Hepatocyte (in vitro differentiated cells): ENCODE data around the gene EPHA1. TPM values are rescaled to one million over a fixed set of nuclear protein-coding genes. Genes with fewer than 3 reads are reported as not detected.

Source experiments
- DNase-seq: peaks from one replicate; pipeline ENCODE4 v3.0.0-alpha.2; 2016; ENCODE audit warnings: low spot score
- H2AFZ ChIP-seq: fragments of 200-600 bp; sonication (generic); 2 replicates; pipeline ENCODE4 v1.6.0; 2016; ENCODE audit warnings: antibody characterized with exemption, mild to moderate bottlenecking
- H3K27ac ChIP-seq: fragments of 200-600 bp; sonication (generic); 2 replicates; pipeline ENCODE4 v1.5.1; 2016; ENCODE audit warnings: mild to moderate bottlenecking
- H3K27me3 ChIP-seq: fragments of 200-600 bp; sonication (generic); 2 replicates; pipeline ENCODE4 v1.6.1; 2016
- H3K36me3 ChIP-seq: fragments of 200-600 bp; sonication (generic); replicated peaks from 2 replicates; pipeline ENCODE4 v1.5.1; 2016; ENCODE audit warnings: low read depth; ENCODE audit not compliant: insufficient read depth
- H3K4me1 ChIP-seq: fragments of 200-600 bp; sonication (generic); 2 replicates; pipeline ENCODE4 v1.5.1; 2016; ENCODE audit warnings: mild to moderate bottlenecking, moderate library complexity; ENCODE audit not compliant: insufficient read depth
- H3K4me2 ChIP-seq: fragments of 200-600 bp; sonication (generic); 2 replicates; pipeline ENCODE4 v1.6.0; 2016
- H3K4me3 ChIP-seq: fragments of 200-600 bp; sonication (generic); 2 replicates; pipeline ENCODE4 v1.5.1; 2016; ENCODE audit warnings: mild to moderate bottlenecking
- H3K79me2 ChIP-seq: fragments of 200-600 bp; sonication (generic); 2 replicates; pipeline ENCODE4 v1.6.0; 2017; ENCODE audit warnings: mild to moderate bottlenecking
- H3K9me2 ChIP-seq: fragments of 200-600 bp; sonication (generic); replicated peaks from 2 replicates; pipeline ENCODE4 v1.6.0; 2017; ENCODE audit warnings: mild to moderate bottlenecking; ENCODE audit not compliant: insufficient read depth
- H3K9me3 ChIP-seq: fragments of 200-600 bp; sonication (generic); 2 replicates; pipeline ENCODE4 v1.5.1; 2016; ENCODE audit warnings: low read depth, mild to moderate bottlenecking
- H4K20me1 ChIP-seq: fragments of 200-600 bp; sonication (generic); 2 replicates; pipeline ENCODE4 v1.6.0; 2016; ENCODE audit warnings: mild to moderate bottlenecking; ENCODE audit not compliant: insufficient read depth, poor library complexity, severe bottlenecking
- CTCF ChIP-seq: fragments of 200-600 bp; sonication (generic); IDR thresholded peaks from 2 replicates; pipeline ENCODE4 v1.5.1; 2016; ENCODE audit warnings: antibody characterized with exemption, mild to moderate bottlenecking; ENCODE audit not compliant: poor library complexity
- EZH2 ChIP-seq: fragments of 200-600 bp; sonication (generic); IDR thresholded peaks from 2 replicates; pipeline ENCODE4 v1.6.1; 2016; ENCODE audit warnings: antibody characterized with exemption, mild to moderate bottlenecking, borderline replicate concordance
- EZH2phosphoT487 ChIP-seq: fragments of 200-600 bp; sonication (generic); IDR thresholded peaks from one replicate; pipeline ENCODE4 v1.6.1; 2018; ENCODE audit warnings: antibody characterized with exemption, mild to moderate bottlenecking, low read depth, moderate library complexity; ENCODE audit not compliant: unreplicated experiment, severe bottlenecking
- WGBS: methylation state at CpG from one replicate; pipeline ENCODE4 v1.1.6; 2016; ENCODE audit warnings: low lambda C conversion rate; ENCODE audit errors: missing lambda C conversion rate; 5-methylcytosine and 5-hydroxymethylcytosine counted together
- polyA plus RNA-seq: library from polyadenylated mRNA; unstranded; fragments of >200 nt; fragmentation: Nextera tagmentation; extraction: Ambion mirVana; gene quantifications from 2 replicates; pipeline ENCODE4 v1.2.1, GENCODE V29; 2016
- total RNA-seq: library from RNA; depleted of rRNA; stranded (reverse); fragments of >200 nt; gene quantifications from 2 replicates; pipeline ENCODE4 v1.2.3, GENCODE V29; 2014

The EPHA1 gene
- total and polyA plus RNA-seq, 2 experiments from 2014 or later, result 34.2 to 42.9 TPM

GRCh38 chr7:143390773-143391317 lies 17.8 kb downstream of the EPHA1 start:
- 96% methylated on average over 9 of the region's 9 CpGs for WGBS
- H3K4me2 ChIP-seq, result no peak overlapping the region
- H3K9me2 ChIP-seq, result no peaks in the 10 kb centered on the region
- H4K20me1 ChIP-seq, result peaks cover 22% of the 10 kb centered on the region
- no peak for DNase-seq
- H3K36me3 ChIP-seq, result no peaks in the 10 kb centered on the region
- peaks cover 2% of the 10 kb centered on the region for H3K79me2 ChIP-seq
- H3K4me1 ChIP-seq, result peaks cover 37% of the 10 kb centered on the region
- no peak overlapping the region for H3K4me3 ChIP-seq
- no peaks in the 10 kb centered on the region for H3K27me3 ChIP-seq
- no peak overlapping the region for H2AFZ ChIP-seq
- no peak overlapping the region for H3K27ac ChIP-seq
- H3K9me3 ChIP-seq, result no peaks in the 10 kb centered on the region
- TF ChIP-seq EZH2phosphoT487 (no peak), CTCF (no peak), EZH2 (no peak)

GRCh38 chr7:143390104-143390772 lies 18.4 kb downstream of the EPHA1 start:
- DNase-seq, result no peak
- 94% methylated on average over 10 of the region's 10 CpGs for WGBS
- Histone ChIP-seq H3K9me3 (no peaks in the 10 kb centered on the region), H3K36me3 (no peaks in the 10 kb centered on the region), H4K20me1 (peaks cover 25% of the 10 kb centered on the region), H3K79me2 (peaks cover 6% of the 10 kb centered on the region), H3K27me3 (no peaks in the 10 kb centered on the region), H3K27ac (no peak overlapping the region), H2AFZ (no peak overlapping the region), H3K4me2 (no peak overlapping the region), H3K9me2 (no peaks in the 10 kb centered on the region), H3K4me3 (no peak overlapping the region), H3K4me1 (peaks cover 32% of the 10 kb centered on the region)
- TF ChIP-seq EZH2, result no peak
- TF ChIP-seq CTCF, result no peak

- Histone ChIP-seq H3K4me2 (no peak overlapping the region), H2AFZ (no peak overlapping the region), H3K4me3 (no peak overlapping the region), H3K79me2 (peaks cover 14% of the 10 kb centered on the region), H3K27me3 (no peaks in the 10 kb centered on the region), H3K27ac (no peak overlapping the region), H4K20me1 (peaks cover 33% of the 10 kb centered on the region), H3K9me2 (no peaks in the 10 kb centered on the region), H3K36me3 (no peaks in the 10 kb centered on the region), H3K4me1 (peaks cover 38% of the 10 kb centered on the region), H3K9me3 (no peaks in the 10 kb centered on the region)
- TF ChIP-seq EZH2phosphoT487 (no peak), CTCF (no peak), EZH2 (no peak)
- DNase-seq, result no peak
- WGBS, result 93% methylated on average over 14 of the region's 15 CpGs
Measured at GRCh38 chr7:143389316-143390103, 19.1 kb downstream of the EPHA1 start.
